ENCODE data around the gene SIRPA. TPM values are rescaled to one million over a fixed set of nuclear protein-coding genes. Genes with fewer than 3 reads are reported as not detected.

The SIRPA gene
- total RNA-seq, 1 donor from 2014 or later: 35.5 TPM

GRCh38 chr20:1952737-1953530, 57.7 kb downstream of the SIRPA start:
- Histone ChIP-seq H3K4me3 (ENCODE audit: insufficient read depth, low read depth, low read length) (no peak overlapping the region), H3K4me1 (ENCODE audit: insufficient read depth, low read length) (no peaks in the 10 kb centered on the region), H3K27me3 (ENCODE audit: insufficient read depth, low read length) (peaks cover 40% of the 10 kb centered on the region), H3K9me3 (ENCODE audit: insufficient read depth, low read depth, low read length) (no peaks in the 10 kb centered on the region), H4K20me1 (ENCODE audit: insufficient read depth, low read length) (no peaks in the 10 kb centered on the region), H3K36me3 (ENCODE audit: insufficient read depth, low read length) (no peaks in the 10 kb centered on the region), H3K9ac (ENCODE audit: low read length) (no peak overlapping the region), H3K79me2 (ENCODE audit: insufficient read depth, low read length) (no peaks in the 10 kb centered on the region), H2AFZ (ENCODE audit: low read depth, low read length) (no peak overlapping the region), H3K27ac (ENCODE audit: low read depth, low read length) (no peak overlapping the region), H3K4me2 (ENCODE audit: low read length) (no peak overlapping the region)
- H3K36me3 Mint-ChIP-seq (ENCODE audit: low read depth, unreplicated experiment): no peaks in the 10 kb centered on the region
- no peaks in the 10 kb centered on the region for H3K9me3 Mint-ChIP-seq (ENCODE audit: unreplicated experiment)
- H3K27ac Mint-ChIP-seq (ENCODE audit: unreplicated experiment): no peak overlapping the region
- DNase-seq (ENCODE audit: low read depth) (no peak), FAIRE-seq (no peak)
- no peaks in the 10 kb centered on the region for H3K4me1 Mint-ChIP-seq (ENCODE audit: low read depth, unreplicated experiment)
- H3K4me3 Mint-ChIP-seq (ENCODE audit: unreplicated experiment): no peak overlapping the region
- TF ChIP-seq EZH2 (IDR thresholded peaks at IDR 0.05; ENCODE audit: insufficient read depth, low read length): no peak
- TF ChIP-seq, protein P1, sequence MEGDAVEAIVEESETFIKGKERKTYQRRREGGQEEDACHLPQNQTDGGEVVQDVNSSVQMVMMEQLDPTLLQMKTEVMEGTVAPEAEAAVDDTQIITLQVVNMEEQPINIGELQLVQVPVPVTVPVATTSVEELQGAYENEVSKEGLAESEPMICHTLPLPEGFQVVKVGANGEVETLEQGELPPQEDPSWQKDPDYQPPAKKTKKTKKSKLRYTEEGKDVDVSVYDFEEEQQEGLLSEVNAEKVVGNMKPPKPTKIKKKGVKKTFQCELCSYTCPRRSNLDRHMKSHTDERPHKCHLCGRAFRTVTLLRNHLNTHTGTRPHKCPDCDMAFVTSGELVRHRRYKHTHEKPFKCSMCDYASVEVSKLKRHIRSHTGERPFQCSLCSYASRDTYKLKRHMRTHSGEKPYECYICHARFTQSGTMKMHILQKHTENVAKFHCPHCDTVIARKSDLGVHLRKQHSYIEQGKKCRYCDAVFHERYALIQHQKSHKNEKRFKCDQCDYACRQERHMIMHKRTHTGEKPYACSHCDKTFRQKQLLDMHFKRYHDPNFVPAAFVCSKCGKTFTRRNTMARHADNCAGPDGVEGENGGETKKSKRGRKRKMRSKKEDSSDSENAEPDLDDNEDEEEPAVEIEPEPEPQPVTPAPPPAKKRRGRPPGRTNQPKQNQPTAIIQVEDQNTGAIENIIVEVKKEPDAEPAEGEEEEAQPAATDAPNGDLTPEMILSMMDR (IDR thresholded peaks at IDR 0.05; ENCODE audit: insufficient read depth, low read depth, low read length): no peak
- peaks cover 29% of the 10 kb centered on the region for H3K27me3 Mint-ChIP-seq (ENCODE audit: low read depth, unreplicated experiment)

- H3K36me3 Mint-ChIP-seq (ENCODE audit: low read depth, unreplicated experiment): no peaks in the 10 kb centered on the region
- Histone ChIP-seq H3K27ac (ENCODE audit: low read depth, low read length) (no peak overlapping the region), H3K36me3 (ENCODE audit: insufficient read depth, low read length) (no peaks in the 10 kb centered on the region), H3K4me2 (ENCODE audit: low read length) (no peak overlapping the region), H3K4me1 (ENCODE audit: insufficient read depth, low read length) (no peaks in the 10 kb centered on the region), H3K79me2 (ENCODE audit: insufficient read depth, low read length) (no peaks in the 10 kb centered on the region), H3K9me3 (ENCODE audit: insufficient read depth, low read depth, low read length) (no peaks in the 10 kb centered on the region), H3K27me3 (ENCODE audit: insufficient read depth, low read length) (peaks cover 37% of the 10 kb centered on the region), H2AFZ (ENCODE audit: low read depth, low read length) (no peak overlapping the region), H3K4me3 (ENCODE audit: insufficient read depth, low read depth, low read length) (no peak overlapping the region), H4K20me1 (ENCODE audit: insufficient read depth, low read length) (no peaks in the 10 kb centered on the region), H3K9ac (ENCODE audit: low read length) (no peak overlapping the region)
- TF ChIP-seq, protein P1 (IDR thresholded peaks at IDR 0.05; ENCODE audit: insufficient read depth, low read depth, low read length): no peak
- TF ChIP-seq EZH2 (IDR thresholded peaks at IDR 0.05; ENCODE audit: insufficient read depth, low read length): no peak
- no peak overlapping the region for H3K4me3 Mint-ChIP-seq (ENCODE audit: unreplicated experiment)
- FAIRE-seq (no peak), DNase-seq (ENCODE audit: low read depth) (no peak)
- H3K4me1 Mint-ChIP-seq (ENCODE audit: low read depth, unreplicated experiment): no peaks in the 10 kb centered on the region
- no peaks in the 10 kb centered on the region for H3K9me3 Mint-ChIP-seq (ENCODE audit: unreplicated experiment)
- H3K27me3 Mint-ChIP-seq (ENCODE audit: low read depth, unreplicated experiment): peaks cover 27% of the 10 kb centered on the region
- H3K27ac Mint-ChIP-seq (ENCODE audit: unreplicated experiment): no peak overlapping the region
These were observed 58.4 kb downstream of the SIRPA start for GRCh38 chr20:1953621-1954020.

DNA sequence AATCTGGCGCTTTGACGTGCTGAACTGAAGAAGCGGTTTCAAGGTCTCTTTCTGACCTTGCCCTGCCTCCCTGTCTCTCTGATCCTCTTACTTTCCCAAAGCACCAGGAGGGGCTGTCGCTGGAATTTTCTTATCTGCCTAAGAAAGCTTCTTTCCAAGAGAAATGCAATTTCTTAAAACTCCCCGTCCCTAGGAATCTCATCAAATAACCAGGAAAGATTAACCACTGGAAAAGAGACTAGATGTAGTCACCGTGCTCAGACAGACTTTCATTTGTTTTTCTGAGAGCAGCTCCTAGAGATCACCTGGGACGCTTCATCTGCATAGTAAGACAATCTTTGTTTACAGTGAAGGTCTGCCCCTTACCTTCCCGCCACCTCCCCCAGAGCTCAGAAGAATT, 60.0 kb downstream of the SIRPA start:
- Histone ChIP-seq H3K4me2 (ENCODE audit: low read length) (no peak overlapping the region), H3K4me1 (ENCODE audit: insufficient read depth, low read length) (no peaks in the 10 kb centered on the region), H3K4me3 (ENCODE audit: insufficient read depth, low read depth, low read length) (no peak overlapping the region), H2AFZ (ENCODE audit: low read depth, low read length) (no peak overlapping the region), H3K36me3 (ENCODE audit: insufficient read depth, low read length) (no peaks in the 10 kb centered on the region), H3K9ac (ENCODE audit: low read length) (no peak overlapping the region), H3K27ac (ENCODE audit: low read depth, low read length) (no peak overlapping the region), H3K9me3 (ENCODE audit: insufficient read depth, low read depth, low read length) (no peaks in the 10 kb centered on the region), H4K20me1 (ENCODE audit: insufficient read depth, low read length) (no peaks in the 10 kb centered on the region), H3K79me2 (ENCODE audit: insufficient read depth, low read length) (no peaks in the 10 kb centered on the region), H3K27me3 (ENCODE audit: insufficient read depth, low read length) (peaks cover 29% of the 10 kb centered on the region)
- Mint-ChIP-seq H3K36me3 (ENCODE audit: low read depth, unreplicated experiment) (no peaks in the 10 kb centered on the region), H3K4me3 (ENCODE audit: unreplicated experiment) (no peak overlapping the region), H3K27ac (ENCODE audit: unreplicated experiment) (no peak overlapping the region), H3K27me3 (ENCODE audit: low read depth, unreplicated experiment) (peaks cover 23% of the 10 kb centered on the region), H3K4me1 (ENCODE audit: low read depth, unreplicated experiment) (no peaks in the 10 kb centered on the region), H3K9me3 (ENCODE audit: unreplicated experiment) (no peaks in the 10 kb centered on the region)
- FAIRE-seq (no peak), DNase-seq (ENCODE audit: low read depth) (no peak)
- TF ChIP-seq, protein P1 (IDR thresholded peaks at IDR 0.05; ENCODE audit: insufficient read depth, low read depth, low read length): no peak
- no peak for TF ChIP-seq EZH2 (IDR thresholded peaks at IDR 0.05; ENCODE audit: insufficient read depth, low read length)
